Tibial nerve (tissue), 4 donors: ENCODE measurements around the gene LXN. TPM values are rescaled to one million over a fixed set of nuclear protein-coding genes. Genes with fewer than 3 reads are reported as not detected.

Experiments
- DNase-seq, 2 donors: peaks; one replicate each; pipeline ENCODE4 v3.0.0-alpha.2; 2019; ENCODE audit warnings: low spot score in 2 of 2
- H3K27ac ChIP-seq, 4 donors: fragments of 200-600 bp; sonication (generic) in 3 of 4; one replicate each; pipeline ENCODE4 v1.5.1; 2017 to 2019; ENCODE audit warnings: mild to moderate bottlenecking in 1 of 4
- H3K27me3 ChIP-seq, 2 donors: fragments of 200-600 bp; sonication (generic) in 1 of 2; one replicate each; pipeline versions ENCODE4 v1.5.1 to v1.6.0; 2017 to 2019
- H3K36me3 ChIP-seq, 3 donors: fragments of 200-600 bp; sonication (generic); one replicate each; pipeline ENCODE4 v1.5.1; 2018 to 2019
- H3K4me1 ChIP-seq, 4 donors: fragments of 200-600 bp; sonication (generic) in 3 of 4; one replicate each; pipeline ENCODE4 v1.5.1; 2017 to 2019
- H3K4me3 ChIP-seq, 4 donors: fragments of 200-600 bp; sonication (generic) in 3 of 4; one replicate each; pipeline ENCODE4 v1.5.1; 2017 to 2019; ENCODE audit warnings: mild to moderate bottlenecking in 1 of 4, moderate library complexity in 1 of 4
- H3K9me3 ChIP-seq, 4 donors: fragments of 200-600 bp; sonication (generic) in 3 of 4; one replicate each; pipeline ENCODE4 v1.5.1; 2017 to 2019
- CTCF ChIP-seq, 5 experiments: fragments of 200-600 bp in 3 of 5; fragments of 450-650 bp in 2 of 5; sonication (generic) in 3 of 5; IDR thresholded peaks; one replicate each; pipeline ENCODE4 v1.5.1; 2016 to 2019; ENCODE audit warnings: antibody characterized with exemption in 5 of 5, mild to moderate bottlenecking in 3 of 5, moderate library complexity in 2 of 5
- EP300 ChIP-seq, 2 donors: sonication (generic); formaldehyde crosslinking; IDR thresholded peaks; one replicate each; pipeline ENCODE4 v1.6.1; 2017; ENCODE audit warnings: antibody characterized with exemption in 2 of 2, mild to moderate bottlenecking in 1 of 2
- POLR2A ChIP-seq, 2 donors: fragments of 450-650 bp; IDR thresholded peaks; one replicate each; pipeline ENCODE4 v1.6.1; 2017; ENCODE audit warnings: antibody characterized with exemption in 2 of 2, mild to moderate bottlenecking in 2 of 2, moderate library complexity in 2 of 2
- WGBS, 2 donors: methylation state at CpG; one replicate each; pipeline ENCODE4 v1.1.5; 2018; 5-methylcytosine and 5-hydroxymethylcytosine counted together
- small RNA-seq: library from RNA; depleted of rRNA; stranded (forward); fragments of <200 nt; gene quantifications from one replicate; pipeline ENCODE3, GENCODE V24; 2016
- total RNA-seq, 4 donors: library from RNA; depleted of rRNA; stranded (reverse); fragments of >200 nt; gene quantifications; one replicate each; pipeline ENCODE4 v1.1.0, GENCODE V29; 2016

The LXN gene
- total RNA-seq, 4 donors from 2014 or later, result 3.3 to 18.6 (median 15.9) TPM

DNA sequence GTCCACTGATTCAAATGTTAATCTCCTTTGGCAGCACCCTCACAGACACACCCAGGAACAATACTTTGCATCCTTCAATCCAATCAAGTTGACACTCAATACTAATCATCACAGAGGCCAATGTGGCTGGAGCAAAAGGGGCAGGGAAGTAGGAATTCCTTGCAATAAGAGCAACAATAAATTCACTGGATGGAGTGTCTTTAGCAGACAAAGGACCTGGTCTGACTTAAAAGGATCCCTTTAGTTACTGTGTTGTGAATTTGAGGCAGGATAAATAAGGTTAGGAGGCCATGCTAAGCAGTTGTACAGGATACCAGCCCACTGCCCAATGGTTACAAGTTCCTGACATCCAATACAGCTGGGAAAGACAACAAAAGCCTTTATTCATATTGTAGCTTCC, 40.5 kb downstream of the LXN start:
- TF ChIP-seq CTCF (IDR thresholded peaks at IDR 0.05) (no peak), POLR2A (IDR thresholded peaks at IDR 0.05) (no peak), EP300 (IDR thresholded peaks at IDR 0.05) (no peak)
- no peak for DNase-seq
- no peaks in the 10 kb centered on the region for H3K27me3 ChIP-seq
- H3K36me3 ChIP-seq, result no peaks in the 10 kb centered on the region
- no peaks in the 10 kb centered on the region for H3K9me3 ChIP-seq
- no peak overlapping the region for H3K27ac ChIP-seq
- no peaks in the 10 kb centered on the region for H3K4me1 ChIP-seq
- no peak overlapping the region for H3K4me3 ChIP-seq

GRCh38 chr3:158625881-158626280, 46.6 kb downstream of the LXN start:
- WGBS, 2 donors, result 0 to 41% methylated on average over 1 of the region's 1 CpG

GRCh38 chr3:158617982-158618875, 54.2 kb downstream of the LXN start:
- Histone ChIP-seq H3K27ac (no peak overlapping the region), H3K36me3 (no peaks in the 10 kb centered on the region), H3K9me3 (peaks cover 0 to 18% (median 0%) of the 10 kb centered on the region in 4 donors), H3K27me3 (no peaks in the 10 kb centered on the region), H3K4me3 (no peak overlapping the region), H3K4me1 (no peaks in the 10 kb centered on the region)
- 77% methylated on average over 1 of the region's 1 CpG for WGBS, 2 donors
- TF ChIP-seq CTCF (IDR thresholded peaks at IDR 0.05) (no peak), POLR2A (IDR thresholded peaks at IDR 0.05) (no peak), EP300 (IDR thresholded peaks at IDR 0.05) (no peak)
- DNase-seq, result no peak

More at GRCh38 chr3:158625881-158626280, 46.6 kb downstream of the LXN start:
- no peaks in the 10 kb centered on the region for H3K27me3 ChIP-seq
- H3K27ac ChIP-seq, result no peak overlapping the region
- no peak for DNase-seq
- peaks cover 0 to 5% (median 0%) of the 10 kb centered on the region in 4 donors for H3K9me3 ChIP-seq
- H3K4me3 ChIP-seq, result no peak overlapping the region
- H3K36me3 ChIP-seq, result no peaks in the 10 kb centered on the region
- no peaks in the 10 kb centered on the region for H3K4me1 ChIP-seq
- TF ChIP-seq CTCF (IDR thresholded peaks at IDR 0.05), result no peak
- TF ChIP-seq EP300 (IDR thresholded peaks at IDR 0.05), result no peak
- TF ChIP-seq POLR2A (IDR thresholded peaks at IDR 0.05), result no peak

Small RNA genes within 50 kb of the gene (small RNA-seq; reads per million reads assigned to genes)
- gene AC025033.1, result not detected
- not detected for gene AC080013.6

Other genes starting within 250 kb of the LXN start
- gene MLF1, start 101.5 kb downstream of the LXN start, total RNA-seq, result 10 to 100 TPM in 2 of 4 donors, 1 to 10 TPM in 2; 9.3 to 19.4 (median 13.5) TPM
- 10 to 100 TPM; 29.4 to 48.5 (median 45.5) TPM for gene GFM1, start 28.1 kb downstream of the LXN start, total RNA-seq
- 1,000 to 10,000 TPM in 1 of 4 donors, 10 to 100 TPM in 3; 17.0 to 1,032 (median 80.4) TPM for gene RARRES1, start 59.8 kb upstream of the LXN start, total RNA-seq
- gene MFSD1, start 129.4 kb upstream of the LXN start, total RNA-seq, result 10 to 100 TPM; 57.1 to 83.7 (median 64.3) TPM